Upper lobe of left lung (tissue), 4 donors: ENCODE measurements around the gene PCDH1.

ENCODE experiments used
- CTCF ChIP-seq, 6 experiments: fragments of 450-650 bp in 4 of 6; fragments of 200-600 bp in 2 of 6; sonication (generic) in 2 of 6; IDR thresholded peaks; one replicate each; pipeline ENCODE4 v1.5.1; 2016 to 2019; ENCODE audit warnings: antibody characterized with exemption in 6 of 6
- EP300 ChIP-seq, 4 donors: sonication (generic); formaldehyde crosslinking; IDR thresholded peaks; one replicate each; pipeline ENCODE4 v1.5.1; 2017; ENCODE audit warnings: antibody characterized with exemption in 4 of 4, control low read depth in 2 of 4
- POLR2A ChIP-seq, 4 donors: fragments of 450-650 bp; IDR thresholded peaks; one replicate each; pipeline ENCODE4 v1.5.1; 2016 to 2017; ENCODE audit warnings: antibody characterized with exemption in 4 of 4, mild to moderate bottlenecking in 2 of 4
- POLR2AphosphoS5 ChIP-seq, 2 donors: sonication (generic); formaldehyde crosslinking; IDR thresholded peaks; one replicate each; pipeline ENCODE4 v1.5.1; 2017; ENCODE audit warnings: antibody characterized with exemption in 2 of 2

- TF ChIP-seq CTCF (IDR thresholded peaks at IDR 0.05): no peak
- TF ChIP-seq POLR2A (IDR thresholded peaks at IDR 0.05): no peak
- TF ChIP-seq POLR2AphosphoS5 (IDR thresholded peaks at IDR 0.05): no peak
- no peak for TF ChIP-seq EP300 (IDR thresholded peaks at IDR 0.05)
Observed at GRCh38 chr5:141845371-141845851, 32.8 kb downstream of the PCDH1 start.
